Endothelial cell of umbilical vein (primary cell): ENCODE measurements around the gene ZFP57. TPM values are rescaled to one million over a fixed set of nuclear protein-coding genes. Genes with fewer than 3 reads are reported as not detected.

ENCODE experiments used
- BruUV-seq: library from RNA; stranded (reverse); fragments of 400-500 nt; replicated peaks from 2 replicates; lab custom pipeline; 2021; lab: Mats Ljungman, UMichigan
- CTCF ChIA-PET: fragments of 300-600, 350-600 bp; sonication (Branson Sonifier 250); formaldehyde crosslinking; loops from one replicate; lab custom pipeline; 2021; ENCODE audit warnings: antibody characterized with exemption, inconsistent platforms; lab: Charles Lee
- POLR2A ChIA-PET: fragments of 300-600, 350-600 bp; sonication (Branson Sonifier 250); formaldehyde crosslinking; loops from one replicate; lab custom pipeline; 2021; ENCODE audit warnings: antibody characterized with exemption, inconsistent platforms; lab: Charles Lee
- DNase-seq: peaks from one replicate; pipeline ENCODE4 v3.0.0-alpha.2; 2011; ENCODE audit warnings: low read depth, low spot score
- FAIRE-seq: peaks from 2 replicates; lab custom pipeline; 2011; peaks lifted over from hg19 to GRCh38; lab: Jason Lieb, UNC
- H2AFZ ChIP-seq: 2 replicates; pipeline ENCODE4 v1.6.0; 2012; ENCODE audit warnings: low read depth, low read length, control low read depth, inconsistent platforms
- H3K27ac ChIP-seq: 2 replicates; pipeline ENCODE4 v1.5.1; 2011; ENCODE audit warnings: low read depth, mild to moderate bottlenecking, control low read depth, low read length, moderate library complexity; ENCODE audit not compliant: insufficient read depth
- H3K27me3 ChIP-seq, 2 experiments: 2 replicates each; pipeline versions ENCODE4 v1.6.0 to v1.6.1; 2011; ENCODE audit warnings: low read length in 2 of 2, mixed read lengths in 1 of 2; ENCODE audit not compliant: control insufficient read depth in 2 of 2, insufficient read depth in 2 of 2
- H3K36me3 ChIP-seq, 2 experiments: 2 replicates in 1 of 2; 3 replicates in 1 of 2; pipeline ENCODE4 v1.5.1; 2011; ENCODE audit warnings: low read length in 2 of 2, mild to moderate bottlenecking in 1 of 2, moderate library complexity in 1 of 2; ENCODE audit not compliant: control insufficient read depth in 2 of 2, insufficient read depth in 2 of 2; ENCODE audit errors: extremely low read depth in 1 of 2
- H3K4me1 ChIP-seq: 3 replicates; pipeline ENCODE4 v1.5.1; 2011; ENCODE audit warnings: mild to moderate bottlenecking, low read length; ENCODE audit not compliant: control insufficient read depth, insufficient read depth; ENCODE audit errors: extremely low read depth
- H3K4me2 ChIP-seq: 2 replicates; pipeline ENCODE4 v1.6.1; 2011; ENCODE audit warnings: low read length, control low read depth, mixed read lengths; ENCODE audit not compliant: insufficient read depth
- H3K4me3 ChIP-seq, 3 experiments: fragments of 200-600 bp in 1 of 3; sonication (generic), shearing (Covaris generic) in 1 of 3; replicated peaks in 1 of 3; 2 replicates each; pipeline ENCODE4 v1.5.1; 2011 to 2016; ENCODE audit warnings: control low read depth in 3 of 3, low read length in 3 of 3, mild to moderate bottlenecking in 2 of 3, inconsistent platforms in 1 of 3, low read depth in 1 of 3, moderate library complexity in 1 of 3; ENCODE audit not compliant: insufficient read depth in 1 of 3
- H3K79me2 ChIP-seq: 2 replicates; pipeline ENCODE4 v1.6.0; 2012; ENCODE audit warnings: low read length, inconsistent platforms; ENCODE audit not compliant: control insufficient read depth, insufficient read depth
- H3K9ac ChIP-seq: replicated peaks from 2 replicates; pipeline ENCODE3; 2011; ENCODE audit warnings: low read length, control low read depth; ENCODE audit not compliant: insufficient read depth; ENCODE audit errors: extremely low read depth
- H3K9me1 ChIP-seq: replicated peaks from 3 replicates; pipeline ENCODE4 v1.6.0; 2011; ENCODE audit warnings: mild to moderate bottlenecking, low read length; ENCODE audit not compliant: control insufficient read depth, insufficient read depth; ENCODE audit errors: extremely low read depth
- H3K9me3 ChIP-seq: replicated peaks from 2 replicates; pipeline ENCODE4 v1.5.1; 2012; ENCODE audit warnings: low read length, inconsistent platforms; ENCODE audit not compliant: control insufficient read depth, insufficient read depth
- H4K20me1 ChIP-seq: replicated peaks from 2 replicates; pipeline ENCODE3; 2011; ENCODE audit warnings: mild to moderate bottlenecking, low read length; ENCODE audit not compliant: control insufficient read depth, insufficient read depth; ENCODE audit errors: extremely low read depth
- EZH2 ChIP-seq: IDR thresholded peaks from 2 replicates; pipeline ENCODE4 v1.6.1; 2012; ENCODE audit warnings: borderline replicate concordance, low read depth, mild to moderate bottlenecking, moderate library complexity, low read length, inconsistent platforms; ENCODE audit not compliant: severe bottlenecking
- FOS ChIP-seq: IDR thresholded peaks from 2 replicates; pipeline ENCODE4 v1.6.1; 2011; ENCODE audit warnings: mild to moderate bottlenecking, low read length, moderate library complexity, borderline replicate concordance; ENCODE audit not compliant: insufficient read depth
- GATA2 ChIP-seq: IDR thresholded peaks from 2 replicates; pipeline ENCODE4 v1.7.0; 2011; ENCODE audit warnings: low read depth, mild to moderate bottlenecking, moderate library complexity, mixed read lengths, low read length; ENCODE audit not compliant: insufficient read length, insufficient read depth
- JUN ChIP-seq: IDR thresholded peaks from 2 replicates; pipeline ENCODE4 v1.6.1; 2011; ENCODE audit warnings: borderline replicate concordance, low read depth; ENCODE audit not compliant: insufficient read length, insufficient read depth
- MYC ChIP-seq: IDR thresholded peaks from one replicate; pipeline ENCODE4 v1.6.1; 2011; ENCODE audit warnings: mild to moderate bottlenecking, low read depth, low read length
- POLR2A ChIP-seq: IDR thresholded peaks from 2 replicates; pipeline ENCODE4 v1.6.1; 2012; ENCODE audit warnings: low read depth, mild to moderate bottlenecking, control low read depth, low read length
- POLR2AphosphoS5 ChIP-seq: IDR thresholded peaks from 2 replicates; pipeline ENCODE4 v1.6.1; 2012; ENCODE audit warnings: low read depth, mild to moderate bottlenecking, control low read depth, low read length, moderate library complexity; ENCODE audit not compliant: insufficient read depth
- dilution Hi-C: fragments of 300-500 bp; cut with MboI; formaldehyde crosslinking; loops from one replicate; pipeline ENCODE4 v1.15.0; 2019; ENCODE audit warnings: low sequenced_read_pairs; ENCODE audit not compliant: extremely low pct_ligation_motif_present
- intact Hi-C: fragments of 100-400 bp; cut with micrococcal nuclease; formaldehyde crosslinking; loops from one replicate; pipeline ENCODE4 v1.10.0; 2022
- polyA plus RNA-seq, 4 experiments: library from polyadenylated mRNA; depleted of rRNA in 3 of 4; stranded (reverse) in 3 of 4; unstranded in 1 of 4; fragments of >200 nt; gene quantifications; 2 replicates each; pipeline versions ENCODE4 v1.2.1 to v1.2.3, GENCODE V29; 2011 to 2012; ENCODE audit warnings: missing spikeins in 1 of 4
- total RNA-seq: library from RNA; stranded (reverse); gene quantifications from 2 replicates; pipeline ENCODE4 v1.2.3, GENCODE V29; 2021
- TF ChIP-seq, protein P1 (sequence below): IDR thresholded peaks from 2 replicates; pipeline ENCODE4 v1.6.1; 2011; ENCODE audit not compliant: insufficient read depth, insufficient read length
- TF ChIP-seq, protein P2 (sequence below), 2 donors: IDR thresholded peaks; 1 replicate in 1 of 2; 2 replicates in 1 of 2; pipeline ENCODE4 v1.5.1; 2011; ENCODE audit warnings: low read length in 2 of 2, mild to moderate bottlenecking in 2 of 2, moderate library complexity in 2 of 2, control low read depth in 1 of 2, inconsistent platforms in 1 of 2, low read depth in 1 of 2; ENCODE audit not compliant: insufficient read depth in 1 of 2; ENCODE audit errors: extremely low read depth in 1 of 2

The ZFP57 gene
- total and polyA plus RNA-seq, 2 donors (not counting 3 experiments of a cell fraction or from before 2014, with no cell fraction given), result 0.07 TPM; not detected in 1

DNA sequence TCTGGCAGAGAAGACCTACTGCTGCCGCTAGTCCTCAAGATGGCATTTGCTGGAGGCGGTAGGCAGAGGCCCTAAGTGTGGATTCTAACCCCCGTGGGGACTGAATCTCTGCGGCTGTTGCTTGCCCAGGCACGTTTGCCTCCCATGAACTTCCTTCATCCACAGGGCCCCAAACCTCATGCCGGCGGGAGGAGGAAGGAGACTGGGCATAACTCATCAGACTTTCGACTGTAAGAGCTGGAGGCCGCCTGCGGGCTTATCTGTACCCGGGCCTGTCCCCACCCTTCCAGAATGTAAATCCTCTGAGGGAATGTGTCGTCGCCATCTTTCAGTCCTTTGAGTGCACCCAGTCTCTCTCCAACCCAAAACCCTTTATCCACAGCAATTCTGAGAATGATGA lies 990 bp downstream of the ZFP57 start:
- POLR2A ChIA-PET, result no interaction called here
- dilution Hi-C loops, result no loop called here
- Histone ChIP-seq H3K27me3 (peaks cover 0 to 4% of the 10 kb centered on the region in 2 experiments), H2AFZ (no peak overlapping the region), H4K20me1 (no peaks in the 10 kb centered on the region), H3K27ac (no peak overlapping the region), H3K36me3 (no peaks in the 10 kb centered on the region), H3K9ac (no peak overlapping the region), H3K4me2 (no peak overlapping the region), H3K9me3 (no peaks in the 10 kb centered on the region), H3K9me1 (no peaks in the 10 kb centered on the region), H3K79me2 (no peaks in the 10 kb centered on the region), H3K4me3 (no peak overlapping the region), H3K4me1 (no peaks in the 10 kb centered on the region)
- intact Hi-C loops, result no loop called here
- DNase-seq (no peak), FAIRE-seq (no peak)
- TF ChIP-seq POLR2A, result no peak
- TF ChIP-seq, protein P1, sequence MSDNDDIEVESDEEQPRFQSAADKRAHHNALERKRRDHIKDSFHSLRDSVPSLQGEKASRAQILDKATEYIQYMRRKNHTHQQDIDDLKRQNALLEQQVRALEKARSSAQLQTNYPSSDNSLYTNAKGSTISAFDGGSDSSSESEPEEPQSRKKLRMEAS, result no peak
- no peak for TF ChIP-seq GATA2
- no peak for TF ChIP-seq JUN
- TF ChIP-seq, protein P2, sequence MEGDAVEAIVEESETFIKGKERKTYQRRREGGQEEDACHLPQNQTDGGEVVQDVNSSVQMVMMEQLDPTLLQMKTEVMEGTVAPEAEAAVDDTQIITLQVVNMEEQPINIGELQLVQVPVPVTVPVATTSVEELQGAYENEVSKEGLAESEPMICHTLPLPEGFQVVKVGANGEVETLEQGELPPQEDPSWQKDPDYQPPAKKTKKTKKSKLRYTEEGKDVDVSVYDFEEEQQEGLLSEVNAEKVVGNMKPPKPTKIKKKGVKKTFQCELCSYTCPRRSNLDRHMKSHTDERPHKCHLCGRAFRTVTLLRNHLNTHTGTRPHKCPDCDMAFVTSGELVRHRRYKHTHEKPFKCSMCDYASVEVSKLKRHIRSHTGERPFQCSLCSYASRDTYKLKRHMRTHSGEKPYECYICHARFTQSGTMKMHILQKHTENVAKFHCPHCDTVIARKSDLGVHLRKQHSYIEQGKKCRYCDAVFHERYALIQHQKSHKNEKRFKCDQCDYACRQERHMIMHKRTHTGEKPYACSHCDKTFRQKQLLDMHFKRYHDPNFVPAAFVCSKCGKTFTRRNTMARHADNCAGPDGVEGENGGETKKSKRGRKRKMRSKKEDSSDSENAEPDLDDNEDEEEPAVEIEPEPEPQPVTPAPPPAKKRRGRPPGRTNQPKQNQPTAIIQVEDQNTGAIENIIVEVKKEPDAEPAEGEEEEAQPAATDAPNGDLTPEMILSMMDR (IDR thresholded peaks at IDR 0.05; ENCODE audit: extremely low read depth in 1 of 2, insufficient read depth in 1 of 2, low read depth in 1 of 2, low read length in 2 of 2), result no peak
- no peak for TF ChIP-seq POLR2AphosphoS5
- TF ChIP-seq FOS, result no peak
- no peak for TF ChIP-seq MYC
- no peak for TF ChIP-seq EZH2
- CTCF ChIA-PET, result interaction anchor here (1.7 kb wide), 1 partner anchor 26 kb away, joined by 9 read pairs; no protein-coding TSS in a partner anchor
- BruUV-seq, result no TSS peak
